ENCODE measurements around the gene ATF3. TPM values are rescaled to one million over a fixed set of nuclear protein-coding genes. Genes with fewer than 3 reads are reported as not detected.
"Not testable (repeated sequence)": the region's sequence is repeated elsewhere in the genome, so short reads cannot be mapped to it uniquely, and the experiment has no call there.

Gene ATF3
- total RNA-seq, 1 experiment from 2014 or later: 1.1 TPM

DNA sequence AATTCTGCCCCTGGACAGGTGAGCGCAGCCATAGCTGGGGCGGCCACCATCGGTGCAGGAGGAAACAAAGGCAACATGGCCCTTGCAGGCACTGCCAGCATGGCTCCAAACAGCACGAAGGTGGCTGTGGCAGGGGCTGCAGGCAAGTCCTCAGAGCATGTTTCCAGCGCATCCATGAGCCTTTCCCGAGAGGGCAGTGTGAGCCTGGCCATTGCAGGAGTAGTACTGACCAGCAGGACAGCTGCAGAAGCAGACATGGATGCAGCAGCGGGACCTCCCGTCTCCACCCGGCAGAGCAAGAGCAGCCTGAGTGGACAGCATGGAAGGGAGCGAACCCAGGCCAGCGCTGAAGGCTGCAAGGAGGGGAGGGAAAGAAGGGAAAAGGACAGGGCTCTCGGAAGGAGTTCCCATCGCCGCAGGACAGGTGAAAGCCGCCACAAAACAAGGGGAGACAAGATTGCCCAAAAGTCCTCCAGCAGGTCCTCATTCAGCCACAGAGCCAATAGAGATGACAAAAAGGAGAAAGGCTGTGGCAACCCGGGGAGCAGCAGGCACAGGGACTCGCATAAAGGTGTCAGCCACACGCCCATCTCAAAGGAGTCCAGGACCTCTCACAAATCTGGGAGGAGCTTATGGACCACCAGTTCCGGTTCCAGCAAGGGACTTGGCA is 17.4 kb downstream of the ATF3 start:
- no peak for DNase-seq (ENCODE audit: low read depth)

DNA sequence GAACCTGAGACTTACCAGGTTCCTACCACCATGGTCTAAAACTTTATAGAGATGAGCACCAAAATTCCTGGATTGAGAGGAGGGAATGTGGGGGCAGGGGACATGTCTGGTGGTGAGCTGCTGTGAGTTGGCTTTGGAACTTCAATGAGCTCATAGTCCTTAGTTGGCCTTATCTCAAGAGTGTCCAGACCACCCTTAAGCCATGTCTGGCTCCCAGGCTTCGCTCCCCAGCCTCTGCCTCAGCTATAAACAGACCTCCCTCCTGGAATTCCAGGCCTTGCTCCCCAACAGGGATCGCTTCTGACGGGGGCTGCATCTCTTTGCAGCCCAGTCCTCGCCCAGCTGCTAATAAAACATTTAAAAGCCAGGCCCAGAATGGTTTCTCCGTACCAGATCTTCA is 19.5 kb downstream of the ATF3 start:
- no peak for DNase-seq (ENCODE audit: low read depth)

DNA sequence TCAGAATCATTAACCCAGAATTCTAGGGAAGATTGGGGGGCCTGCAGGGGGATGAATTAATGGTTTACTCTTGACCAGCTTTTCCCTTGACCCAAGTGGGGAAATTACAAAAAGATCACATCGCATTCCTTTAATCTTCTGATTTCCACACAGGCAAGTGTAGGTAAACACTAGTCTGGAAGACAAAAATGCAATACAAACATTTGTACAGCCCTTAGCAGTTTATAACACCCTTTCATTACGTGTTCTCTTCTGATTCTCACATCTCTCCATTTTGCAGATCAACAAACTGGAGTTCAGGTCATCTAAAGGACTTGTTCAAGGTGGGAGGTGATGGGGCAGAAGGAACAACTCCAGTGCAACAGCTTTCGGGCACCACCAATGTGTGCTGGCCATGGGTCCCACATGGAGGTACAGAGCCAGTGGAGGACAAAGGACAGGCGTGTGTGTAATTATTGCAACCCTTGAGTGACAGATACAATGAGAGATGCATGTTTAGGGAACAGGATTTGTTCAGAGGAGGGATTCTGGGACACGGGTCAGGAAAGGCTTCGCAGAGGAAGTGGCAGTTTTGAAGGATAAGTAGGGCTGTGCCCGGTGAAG is 20.4 kb downstream of the ATF3 start:
- no peak for DNase-seq (ENCODE audit: low read depth)

DNA sequence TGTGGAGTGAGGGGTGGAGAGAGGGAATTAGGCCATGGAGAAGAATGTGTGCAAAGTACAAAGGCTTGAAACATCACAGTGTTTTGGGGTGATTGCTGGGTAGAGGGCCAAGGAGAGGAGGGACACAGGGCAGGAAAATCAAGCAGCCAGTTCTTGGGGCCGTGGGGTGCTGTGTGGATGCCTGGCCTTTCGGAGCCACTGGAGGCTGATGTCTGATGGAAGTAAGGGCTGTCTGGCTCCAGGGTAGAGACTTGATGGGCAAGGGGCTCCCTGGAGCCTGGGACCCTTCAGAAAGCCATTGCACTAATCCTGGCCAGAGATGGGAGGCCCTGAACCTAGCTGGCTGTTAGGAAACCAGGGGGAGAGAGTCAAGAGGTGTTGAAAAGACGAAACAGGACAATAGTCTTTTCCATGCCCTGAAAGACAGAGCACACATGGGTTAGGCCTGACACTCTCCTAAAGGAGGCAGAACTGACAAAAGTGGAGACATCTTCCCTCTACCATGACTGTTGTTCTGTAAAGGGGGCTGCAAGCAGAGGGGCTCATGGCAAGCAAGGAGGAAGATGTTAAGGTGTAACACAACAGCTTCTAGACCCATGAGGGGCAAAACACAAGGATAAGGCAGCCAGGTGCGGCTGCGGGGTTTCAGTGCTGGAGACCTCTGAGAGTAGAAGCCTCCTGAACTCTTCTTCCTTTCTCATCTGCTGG is 21.0 kb downstream of the ATF3 start:
- no peak for DNase-seq (ENCODE audit: low read depth)

DNA sequence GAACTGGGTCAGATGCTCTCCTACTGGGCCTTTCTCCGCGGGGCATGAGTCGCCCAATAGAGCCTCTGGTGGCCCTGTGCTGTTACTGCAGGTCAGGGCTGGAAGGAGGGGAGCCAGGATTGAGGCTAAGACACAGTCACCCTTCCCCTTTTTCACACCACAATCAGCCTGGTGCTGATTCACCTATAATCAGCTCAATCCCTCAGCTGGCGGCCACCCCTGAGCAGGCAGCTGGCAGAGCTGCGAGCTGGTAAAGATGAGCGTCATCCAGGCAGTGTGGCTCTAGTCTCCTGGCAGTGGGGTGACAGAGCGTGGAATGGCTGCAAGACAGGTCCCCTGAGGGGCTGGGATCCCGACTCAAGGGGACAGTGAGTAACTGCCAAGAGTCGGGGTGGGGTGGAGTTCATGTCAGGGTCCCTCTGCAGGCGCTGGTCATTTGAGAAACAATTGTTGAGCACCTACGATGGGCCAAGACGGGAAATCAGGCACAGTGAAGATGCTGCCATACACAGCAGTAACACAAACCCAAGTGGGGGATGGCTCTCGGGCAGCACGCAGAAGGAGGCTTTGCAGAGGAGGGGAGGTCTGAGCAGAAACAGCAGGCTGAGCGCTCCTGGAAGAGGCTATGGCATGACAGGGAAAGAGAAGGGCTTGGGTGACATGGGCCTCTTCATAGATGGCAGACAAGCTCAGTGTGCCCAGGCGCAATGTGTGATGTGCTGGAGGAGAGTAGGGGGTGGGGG is 21.8 kb downstream of the ATF3 start:
- peak; percentile 71 for DNase-seq (ENCODE audit: low read depth)

GRCh38 chr1:212633161-212633560 is 24.6 kb downstream of the ATF3 start:
- DNase-seq (ENCODE audit: low read depth): no peak

DNA sequence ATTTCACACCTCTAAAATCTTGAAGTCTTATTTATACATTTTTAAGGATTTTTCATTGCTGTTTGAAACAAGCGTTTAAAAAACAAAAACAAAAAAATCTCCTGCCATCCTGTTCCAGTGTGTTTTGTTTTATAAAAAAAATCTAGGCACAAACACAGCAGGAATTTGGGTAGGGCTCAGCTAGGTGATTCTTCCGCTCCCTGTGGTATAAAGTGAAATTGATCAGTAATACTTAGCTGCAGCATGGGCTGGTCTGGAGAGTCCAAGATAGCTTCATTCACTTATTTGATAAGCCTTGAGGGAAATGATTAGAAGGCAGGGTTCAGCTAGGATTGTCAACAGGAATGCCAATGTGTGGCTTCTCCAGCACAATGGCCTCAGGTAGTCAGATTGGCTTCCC is 25.7 kb downstream of the ATF3 start:
- DNase-seq (ENCODE audit: low read depth): no peak

DNA sequence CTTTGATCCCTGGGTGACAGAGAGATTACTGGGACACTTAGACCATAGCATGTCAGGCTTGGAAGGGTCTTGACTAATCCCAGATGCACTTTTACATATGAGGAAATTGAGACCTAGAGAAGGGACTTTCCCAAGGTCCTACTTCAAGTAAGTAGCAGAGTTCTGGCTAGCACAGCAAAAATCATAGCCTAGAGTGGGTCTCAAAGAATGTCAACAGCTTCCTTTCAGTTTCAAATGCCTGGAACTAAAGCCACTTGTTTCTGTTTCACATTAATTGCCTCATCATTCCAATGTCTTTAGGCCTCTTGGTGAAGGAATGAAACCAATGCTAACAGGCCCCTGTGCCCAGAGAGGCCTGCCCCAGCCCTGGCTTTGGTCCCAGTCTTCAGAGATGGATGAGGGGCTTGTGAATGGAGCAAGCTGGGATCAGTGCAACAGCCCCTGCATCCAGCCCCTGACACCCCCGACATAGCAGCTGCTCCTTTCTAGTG is 26.6 kb downstream of the ATF3 start:
- DNase-seq (ENCODE audit: low read depth): no peak

- DNase-seq (ENCODE audit: low read depth): peak; percentile 29
Observed at GRCh38 chr1:212637902-212638301, 29.3 kb downstream of the ATF3 start.

GRCh38 chr1:212638492-212639151 is 30.1 kb downstream of the ATF3 start:
- DNase-seq (ENCODE audit: low read depth): peak; percentile 17

DNA sequence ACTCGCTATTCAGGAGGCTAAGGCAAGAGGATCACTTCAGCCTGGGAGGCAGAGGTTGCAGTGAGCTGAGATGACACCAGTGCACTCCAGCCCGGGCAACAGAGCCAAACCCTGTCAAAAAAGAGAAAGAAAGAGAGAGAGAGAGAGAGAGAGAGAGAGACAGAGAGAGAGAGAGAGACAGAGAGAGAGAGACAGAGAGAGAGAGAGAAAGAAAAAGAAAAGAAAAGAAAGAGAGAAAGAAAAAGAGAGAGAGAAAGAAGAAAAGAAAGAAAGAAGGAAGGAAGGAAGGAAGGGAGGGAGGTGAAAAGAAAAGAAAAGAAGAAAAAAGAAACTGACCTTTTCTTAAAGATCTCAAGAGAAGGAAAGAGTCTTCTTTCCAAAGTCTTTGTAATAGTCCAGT is 31.0 kb downstream of the ATF3 start:
- not testable (repeated sequence) for DNase-seq (ENCODE audit: low read depth)

DNA sequence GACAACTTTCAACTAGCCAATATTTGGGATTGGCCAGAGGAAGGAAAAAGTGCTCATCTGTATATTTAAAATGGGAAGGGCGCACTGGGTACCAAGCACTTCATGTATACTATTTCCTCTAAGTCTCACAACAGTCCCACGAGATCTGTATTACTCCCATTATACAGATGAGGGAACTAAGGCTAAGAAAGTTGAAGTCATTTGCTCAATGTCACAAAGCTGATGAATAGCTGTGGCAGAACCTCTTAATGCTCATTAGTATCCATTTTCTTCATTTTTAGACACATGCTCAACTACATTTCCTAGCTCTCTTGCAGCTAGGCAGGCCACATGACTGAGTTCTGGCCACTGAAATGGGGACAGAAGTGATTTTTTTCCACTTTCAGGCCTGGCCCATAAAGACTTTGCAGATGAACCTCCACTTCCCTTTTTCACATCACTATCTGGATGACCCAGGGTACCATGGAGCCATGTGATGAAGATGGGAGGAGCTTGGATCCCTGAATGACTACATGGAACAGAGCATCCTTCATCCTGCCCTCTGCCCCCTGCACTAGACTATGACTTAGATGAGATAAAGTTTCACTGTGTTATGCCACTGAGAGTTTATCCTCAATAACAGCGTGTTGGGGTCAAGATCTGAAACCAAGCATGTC is 31.8 kb downstream of the ATF3 start:
- no peak for DNase-seq (ENCODE audit: low read depth)

DNA sequence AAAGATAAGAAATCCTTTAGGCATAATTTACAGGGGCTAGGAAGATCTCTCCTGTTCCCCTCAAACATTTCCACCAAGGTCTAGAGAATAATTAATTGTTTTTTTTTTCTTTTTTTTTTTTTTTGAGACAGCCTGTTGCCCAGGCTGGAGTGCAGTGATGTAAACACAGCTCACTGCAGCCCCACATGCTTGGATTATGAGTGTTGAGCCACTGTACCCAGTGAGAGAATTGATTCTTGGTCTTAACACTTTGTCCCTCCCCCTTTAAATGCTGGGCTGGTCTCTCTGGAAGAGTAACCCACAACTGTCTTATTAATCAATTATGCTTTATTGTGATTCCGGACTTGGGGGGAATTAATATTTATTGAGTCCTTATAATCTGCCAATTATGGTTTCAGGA is 33.4 kb downstream of the ATF3 start:
- no peak for DNase-seq (ENCODE audit: low read depth)

- no peak for DNase-seq (ENCODE audit: low read depth)
Observed at GRCh38 chr1:212643877-212644276, 35.3 kb downstream of the ATF3 start.

DNA sequence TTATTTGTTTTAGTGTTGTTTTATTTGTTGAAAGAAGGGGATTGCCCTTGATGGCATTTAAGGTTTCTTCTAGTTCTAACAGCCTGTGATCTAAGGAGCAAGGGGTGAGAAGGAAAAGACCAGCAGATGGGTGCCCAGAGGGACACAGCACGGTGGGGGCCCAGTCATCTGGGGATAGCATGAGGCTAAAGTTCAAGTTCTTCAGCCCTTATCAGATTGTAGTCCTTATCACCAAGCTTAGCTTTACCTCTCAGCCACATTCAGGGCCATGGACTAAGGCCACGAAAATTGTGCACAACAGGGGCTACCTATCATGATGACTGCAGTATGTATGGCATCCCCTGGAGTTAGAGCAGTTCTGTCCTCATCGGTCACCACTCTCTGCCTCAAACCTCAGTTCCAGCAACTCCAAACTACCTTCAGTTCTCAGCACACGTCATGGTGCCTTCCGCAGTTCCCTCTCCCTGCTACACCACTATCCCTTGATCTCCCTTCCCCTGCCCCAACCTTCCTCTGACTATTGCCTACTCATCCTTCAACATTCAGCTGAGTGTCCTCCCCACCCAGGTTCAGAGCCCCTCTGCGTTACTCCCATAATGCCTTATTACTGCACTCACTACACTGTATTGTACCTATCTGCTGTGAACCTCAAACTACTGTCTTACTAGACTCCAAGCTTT is 36.4 kb downstream of the ATF3 start:
- DNase-seq (ENCODE audit: low read depth): no peak

DNA sequence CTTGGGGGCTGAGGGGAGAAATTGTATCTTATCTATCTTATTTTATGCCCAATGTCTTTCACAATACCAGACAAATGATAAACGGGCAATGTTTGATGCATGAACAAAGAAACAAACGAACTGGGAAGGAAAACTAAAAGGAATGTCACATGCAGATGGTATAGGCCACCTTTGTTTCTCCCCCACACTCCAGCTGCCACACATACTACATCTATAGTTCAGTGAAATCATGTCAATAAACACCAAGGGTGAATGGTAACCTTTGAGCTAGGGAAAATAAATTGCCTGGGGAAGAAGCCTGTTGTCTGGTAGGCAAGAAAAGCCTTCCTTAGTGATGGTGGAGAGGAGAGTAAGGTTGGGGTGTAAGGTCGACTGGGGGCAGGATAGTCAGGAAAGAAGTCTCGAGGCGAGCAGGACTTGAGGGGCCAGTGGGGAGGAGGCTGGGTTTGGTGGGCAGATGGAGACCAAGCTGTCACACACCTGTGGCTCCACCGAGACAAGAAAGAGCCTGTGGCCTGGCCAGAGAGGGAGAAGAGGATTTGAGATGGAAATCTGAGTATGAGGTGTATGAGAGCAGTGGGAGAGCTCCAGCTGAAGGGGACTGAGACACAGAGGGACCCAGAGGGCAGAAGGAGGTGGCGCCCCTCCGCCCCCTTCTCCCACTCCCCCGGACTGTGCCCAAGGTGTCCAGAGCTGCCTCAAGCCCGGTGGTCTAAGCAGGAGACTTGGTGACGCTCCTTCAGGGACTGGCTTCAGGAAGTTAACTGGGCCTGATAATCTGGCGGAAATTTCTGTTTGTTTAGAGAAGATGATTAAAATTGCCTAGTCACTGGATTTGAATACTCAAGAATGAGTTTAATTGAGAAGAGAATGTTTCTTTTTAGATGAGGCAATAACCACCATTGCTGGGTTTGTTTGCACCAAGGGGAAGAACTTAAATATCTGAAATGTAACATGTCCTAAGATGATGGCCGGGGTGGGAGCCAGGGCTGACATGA is 37.3 kb downstream of the ATF3 start:
- no peak for DNase-seq (ENCODE audit: low read depth)

- DNase-seq (ENCODE audit: low read depth): no peak
Observed at GRCh38 chr1:212646588-212646987, 38.0 kb downstream of the ATF3 start.

GRCh38 chr1:212647004-212647403 is 38.4 kb downstream of the ATF3 start:
- no peak for DNase-seq (ENCODE audit: low read depth)

GRCh38 chr1:212648431-212648830 is 39.9 kb downstream of the ATF3 start:
- DNase-seq (ENCODE audit: low read depth): no peak
